GM12874 (cell line): ENCODE measurements around the gene CCDC110.

ENCODE experiments used
- CTCF ChIP-seq: IDR thresholded peaks from 2 replicates; pipeline ENCODE4 v1.5.1; 2011; ENCODE audit warnings: low read depth, mild to moderate bottlenecking, control low read depth, low read length, moderate library complexity; ENCODE audit not compliant: insufficient read depth

The CCDC110 gene

GRCh38 chr4:185500035-185500434, 28.5 kb upstream of the CCDC110 start:
- no peak for TF ChIP-seq CTCF

- no peak for TF ChIP-seq CTCF
These were observed 17.1 kb upstream of the CCDC110 start for GRCh38 chr4:185488650-185489049.

- no peak for TF ChIP-seq CTCF
These were observed 9.9 kb upstream of the CCDC110 start for GRCh38 chr4:185481401-185481800.

- no peak for TF ChIP-seq CTCF
These were observed 8.6 kb upstream of the CCDC110 start for GRCh38 chr4:185480016-185480732.

- no peak for TF ChIP-seq CTCF
These were observed 8.0 kb upstream of the CCDC110 start for GRCh38 chr4:185479507-185479971.

- TF ChIP-seq CTCF = no peak
These were observed 1.7 kb upstream of the CCDC110 start for GRCh38 chr4:185473247-185473646.

- TF ChIP-seq CTCF = no peak
These were observed 590 bp upstream of the CCDC110 start for GRCh38 chr4:185472103-185472542.
